Dermis microvascular lymphatic vessel endothelial cell (primary cell): ENCODE measurements around the gene PRRT2. TPM values are rescaled to one million over a fixed set of nuclear protein-coding genes. Genes with fewer than 3 reads are reported as not detected.

Experiments used
- DNase-seq, 2 donors: peaks; one replicate each; pipeline versions ENCODE4 v3.0.0 to v3.0.0-alpha.2; 2010; ENCODE audit warnings: low read depth in 2 of 2
- total RNA-seq: library from RNA; depleted of rRNA; stranded (reverse); fragments of >200 nt; gene quantifications from 2 replicates; pipeline ENCODE4 v1.2.1, GENCODE V29; 2014

PRRT2 gene
- total RNA-seq, 1 donor from 2014 or later = not detected

GRCh38 chr16:29811170-29811895 lies 660 bp upstream of the PRRT2 start:
- peak in 1 of 2 donors; percentile 95 for DNase-seq

GRCh38 chr16:29812754-29813643 lies 1.0 kb downstream of the PRRT2 start:
- DNase-seq = no peak

GRCh38 chr16:29813644-29814562 lies 1.9 kb downstream of the PRRT2 start:
- DNase-seq = no peak

GRCh38 chr16:29814592-29814991 lies 2.6 kb downstream of the PRRT2 start:
- DNase-seq = no peak

GRCh38 chr16:29815032-29815721 lies 3.2 kb downstream of the PRRT2 start:
- DNase-seq = peak in 1 of 2 donors; percentile 33

GRCh38 chr16:29815793-29816693 lies 4.0 kb downstream of the PRRT2 start, which contains the start of gene PAGR1:
Gene PAGR1 (plus strand): TSS chr16:29816152. CDS start chr16:29816526, 374 bp downstream.
- peak; percentile 99 to 100 for DNase-seq

- DNase-seq = peak in 1 of 2 donors; percentile 63
Measured at GRCh38 chr16:29816694-29817441, 4.9 kb downstream of the PRRT2 start.

GRCh38 chr16:29818082-29818481 lies 6.1 kb downstream of the PRRT2 start:
- DNase-seq = no peak

- DNase-seq = no peak
Measured at GRCh38 chr16:29819506-29819905, 7.5 kb downstream of the PRRT2 start.

GRCh38 chr16:29820271-29820701 lies 8.3 kb downstream of the PRRT2 start, which contains the start of gene MVP:
Gene MVP (plus strand): TSS chr16:29820462. CDS start chr16:29830550, 10,088 bp downstream.
- peak in 1 of 2 donors; percentile 51 for DNase-seq

GRCh38 chr16:29820730-29821642 lies 9.0 kb downstream of the PRRT2 start:
- DNase-seq = peak in 1 of 2 donors; percentile 57

GRCh38 chr16:29821643-29822115 lies 9.7 kb downstream of the PRRT2 start:
- peak in 1 of 2 donors; percentile 80 for DNase-seq

GRCh38 chr16:29824589-29825144 lies 12.7 kb downstream of the PRRT2 start:
- peak in 1 of 2 donors; percentile 86 for DNase-seq

- DNase-seq = peak in 1 of 2 donors; percentile 67
Measured at GRCh38 chr16:29825145-29826044, 13.4 kb downstream of the PRRT2 start.

GRCh38 chr16:29826342-29826695 lies 14.3 kb downstream of the PRRT2 start:
- DNase-seq = no peak

GRCh38 chr16:29830774-29831173 lies 18.8 kb downstream of the PRRT2 start:
- DNase-seq = no peak
